ENCODE data around the gene PLXNA4.

DNA sequence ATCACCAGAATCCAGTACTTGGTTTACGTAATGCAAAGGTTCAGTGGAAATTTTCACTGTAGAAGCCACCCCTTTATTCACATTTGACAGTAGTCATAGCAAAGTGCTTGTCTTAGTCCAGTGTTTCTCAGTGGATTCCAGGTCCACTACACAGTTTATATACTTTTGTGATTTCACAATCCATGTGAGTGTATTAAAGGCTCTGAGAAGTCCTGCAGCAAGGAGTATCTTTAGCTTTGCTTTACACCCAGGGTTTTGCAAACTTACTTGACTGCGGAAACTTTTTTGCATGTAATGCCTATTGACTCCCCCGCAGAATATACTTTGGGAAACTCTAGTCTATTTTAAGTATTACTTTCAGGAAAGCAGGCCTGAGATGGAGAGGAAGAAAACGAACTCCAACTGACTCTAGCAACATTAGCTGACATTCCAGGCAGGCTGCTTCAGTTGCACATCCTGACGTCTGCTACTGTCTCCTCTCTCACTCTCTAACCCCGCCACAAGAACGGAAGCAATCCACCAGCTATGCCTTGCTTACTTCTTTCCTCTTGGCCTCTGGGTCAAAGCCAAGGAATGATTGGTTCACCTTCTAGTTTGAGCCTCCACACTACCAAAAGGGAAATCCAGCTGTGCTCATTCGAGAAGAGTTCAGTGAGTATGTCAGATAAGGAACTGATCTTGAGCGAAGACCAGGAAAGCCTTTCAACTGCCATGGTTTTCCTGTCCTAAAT lies 6.2 kb downstream of the PLXNA4 start:
- TF ChIP-seq, protein P1, sequence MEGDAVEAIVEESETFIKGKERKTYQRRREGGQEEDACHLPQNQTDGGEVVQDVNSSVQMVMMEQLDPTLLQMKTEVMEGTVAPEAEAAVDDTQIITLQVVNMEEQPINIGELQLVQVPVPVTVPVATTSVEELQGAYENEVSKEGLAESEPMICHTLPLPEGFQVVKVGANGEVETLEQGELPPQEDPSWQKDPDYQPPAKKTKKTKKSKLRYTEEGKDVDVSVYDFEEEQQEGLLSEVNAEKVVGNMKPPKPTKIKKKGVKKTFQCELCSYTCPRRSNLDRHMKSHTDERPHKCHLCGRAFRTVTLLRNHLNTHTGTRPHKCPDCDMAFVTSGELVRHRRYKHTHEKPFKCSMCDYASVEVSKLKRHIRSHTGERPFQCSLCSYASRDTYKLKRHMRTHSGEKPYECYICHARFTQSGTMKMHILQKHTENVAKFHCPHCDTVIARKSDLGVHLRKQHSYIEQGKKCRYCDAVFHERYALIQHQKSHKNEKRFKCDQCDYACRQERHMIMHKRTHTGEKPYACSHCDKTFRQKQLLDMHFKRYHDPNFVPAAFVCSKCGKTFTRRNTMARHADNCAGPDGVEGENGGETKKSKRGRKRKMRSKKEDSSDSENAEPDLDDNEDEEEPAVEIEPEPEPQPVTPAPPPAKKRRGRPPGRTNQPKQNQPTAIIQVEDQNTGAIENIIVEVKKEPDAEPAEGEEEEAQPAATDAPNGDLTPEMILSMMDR (IDR thresholded peaks at IDR 0.05; ENCODE audit: insufficient read depth, low read length, poor library complexity, severe bottlenecking) = no peak
- TF ChIP-seq EZH2phosphoT487 (conservative IDR thresholded peaks at IDR 0.05; ENCODE audit: low read length) = no peak
